Left hindlimb (tissue), 1 donor: ENCODE measurements around the gene DENND2D.
A peak's percentile ranks its signal among the peaks of the same experiment; 100 is the strongest.

ENCODE experiments used
- DNase-seq: peaks from one replicate; pipeline ENCODE4 v3.0.0-alpha.2; 2018

DENND2D gene

DNA sequence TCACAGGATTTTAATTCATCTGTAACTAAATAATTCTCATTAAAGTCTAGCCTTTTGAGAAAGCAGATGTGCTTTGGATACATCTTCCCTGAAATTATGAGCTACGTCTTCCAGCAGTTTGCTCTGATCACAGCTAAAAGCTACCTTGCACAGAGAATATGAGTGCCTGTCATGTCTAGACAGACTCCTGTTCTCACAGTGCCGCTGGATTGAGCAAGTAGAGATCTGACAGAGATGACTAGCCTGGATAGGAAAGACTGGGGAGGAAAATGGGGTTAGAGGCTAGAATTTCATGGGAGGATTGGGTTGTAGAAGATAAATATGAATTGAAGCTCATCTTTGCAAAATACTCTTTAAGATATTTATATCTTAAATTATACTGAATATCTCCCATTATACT, 36.3 kb downstream of the DENND2D start:
- no peak for DNase-seq

- no peak for DNase-seq
Measured at GRCh38 chr1:111163363-111163762, 37.1 kb downstream of the DENND2D start.

DNA sequence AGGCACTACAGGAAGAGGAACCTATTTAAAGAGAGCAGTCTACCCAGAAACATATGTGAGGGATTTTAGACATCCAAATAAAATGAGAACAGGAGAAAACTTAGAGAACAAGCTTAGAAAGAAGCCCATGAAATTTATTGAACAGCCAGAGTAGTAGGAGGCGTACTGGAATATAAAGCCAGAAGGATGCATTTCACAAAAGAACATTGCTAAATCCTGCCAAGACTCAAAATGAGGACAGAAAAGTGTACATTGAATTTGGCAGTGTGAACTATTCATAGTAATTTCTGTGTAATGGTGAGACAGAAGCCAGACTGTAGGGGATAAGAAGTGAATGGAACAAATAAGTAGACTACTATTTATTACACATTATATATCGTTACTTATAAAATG, 38.0 kb downstream of the DENND2D start:
- no peak for DNase-seq

GRCh38 chr1:111161843-111162487, 38.5 kb downstream of the DENND2D start:
- no peak for DNase-seq

- DNase-seq = no peak
Measured at GRCh38 chr1:111157431-111157830, 43.0 kb downstream of the DENND2D start.

DNA sequence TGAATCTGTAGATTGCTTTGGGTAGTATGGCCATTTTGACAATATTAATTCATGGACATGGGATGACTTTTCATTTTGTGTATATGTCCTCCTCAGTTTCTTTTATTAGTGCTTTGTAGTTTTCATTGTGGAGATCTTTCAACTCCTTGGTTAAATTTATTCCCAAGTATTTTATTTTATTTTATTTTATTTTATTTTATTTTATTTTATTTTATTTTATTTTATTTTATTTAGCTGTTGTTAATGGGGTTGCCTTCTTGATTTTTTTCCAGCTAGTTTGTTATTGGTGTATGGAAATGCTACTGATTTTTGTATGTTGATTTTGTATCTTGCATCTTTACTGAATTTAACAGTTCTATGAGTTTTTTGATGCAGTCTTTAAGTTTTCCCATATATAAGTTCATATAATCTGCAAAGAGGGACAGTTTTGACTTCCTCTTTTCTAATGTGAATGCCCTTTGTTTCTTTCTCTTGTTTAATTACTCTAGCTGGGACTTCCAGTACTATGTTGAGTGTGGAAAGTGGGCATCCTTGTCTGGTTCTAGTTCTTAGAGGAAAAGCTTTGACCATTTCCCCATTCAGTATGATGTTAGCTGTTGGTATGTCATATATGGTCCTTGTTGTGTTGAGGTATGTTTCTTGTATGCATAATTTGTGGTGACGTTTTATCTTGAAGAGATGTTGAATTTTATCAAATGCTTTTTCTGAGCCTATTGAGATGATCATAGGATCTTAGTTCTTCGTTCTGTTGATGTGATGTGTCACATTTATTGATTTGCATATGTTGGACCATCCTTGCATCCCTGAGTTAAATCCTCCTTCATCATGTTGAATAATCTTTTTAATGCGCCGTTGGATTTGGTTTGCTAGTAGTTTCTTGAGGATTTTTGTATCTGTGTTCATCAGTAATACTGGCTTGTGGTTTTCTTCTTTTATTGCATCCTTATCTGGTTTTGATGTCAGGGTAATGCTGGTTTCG, 46.1 kb downstream of the DENND2D start:
- no peak for DNase-seq

GRCh38 chr1:111151838-111152237, 48.6 kb downstream of the DENND2D start:
- no peak for DNase-seq

DNA sequence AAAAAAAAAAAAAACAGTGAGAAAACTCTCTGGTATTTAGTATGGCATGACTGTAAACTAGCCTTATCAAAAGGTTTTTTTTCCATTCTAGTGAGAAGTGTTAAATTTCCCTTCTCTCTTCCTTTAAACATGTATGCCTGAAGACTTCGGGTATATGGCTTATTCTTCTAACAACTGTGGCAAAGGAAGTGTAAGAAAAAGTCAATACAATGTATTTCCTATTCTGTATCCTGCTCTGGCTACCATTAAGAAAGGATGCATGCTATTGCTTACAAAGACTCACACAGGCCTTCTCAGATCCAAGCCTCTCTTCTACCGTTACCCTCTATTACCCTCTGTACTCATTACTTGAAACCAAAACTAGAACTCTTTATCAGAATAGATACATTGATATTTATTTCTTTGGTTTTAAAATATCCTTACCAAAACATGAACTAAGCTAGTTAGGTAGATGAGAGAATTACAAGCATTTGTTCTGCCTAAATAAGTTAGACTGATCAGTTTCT, 52.0 kb downstream of the DENND2D start:
- DNase-seq = no peak

DNA sequence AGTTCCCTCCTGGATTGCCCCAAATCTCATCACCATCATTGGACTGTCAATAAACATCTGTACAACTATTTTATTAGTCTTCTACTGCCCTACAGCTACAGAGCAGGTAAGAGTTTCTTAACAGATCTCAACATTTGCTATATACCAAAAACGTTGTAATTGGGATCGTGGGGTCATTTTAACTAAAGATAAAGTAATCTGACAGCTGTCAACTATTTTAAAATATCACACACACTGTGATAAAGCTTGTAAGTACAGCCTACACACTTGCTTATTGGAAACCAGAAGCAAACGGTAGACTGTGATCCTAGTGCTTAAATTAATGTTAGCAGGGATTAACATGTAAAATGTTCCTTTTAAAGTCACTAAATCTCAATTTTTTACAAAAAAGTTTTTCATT, 52.5 kb downstream of the DENND2D start:
- no peak for DNase-seq

GRCh38 chr1:111145963-111146768, 54.3 kb downstream of the DENND2D start:
- DNase-seq = no peak

- no peak for DNase-seq
Measured at GRCh38 chr1:111145542-111145941, 54.9 kb downstream of the DENND2D start.

DNA sequence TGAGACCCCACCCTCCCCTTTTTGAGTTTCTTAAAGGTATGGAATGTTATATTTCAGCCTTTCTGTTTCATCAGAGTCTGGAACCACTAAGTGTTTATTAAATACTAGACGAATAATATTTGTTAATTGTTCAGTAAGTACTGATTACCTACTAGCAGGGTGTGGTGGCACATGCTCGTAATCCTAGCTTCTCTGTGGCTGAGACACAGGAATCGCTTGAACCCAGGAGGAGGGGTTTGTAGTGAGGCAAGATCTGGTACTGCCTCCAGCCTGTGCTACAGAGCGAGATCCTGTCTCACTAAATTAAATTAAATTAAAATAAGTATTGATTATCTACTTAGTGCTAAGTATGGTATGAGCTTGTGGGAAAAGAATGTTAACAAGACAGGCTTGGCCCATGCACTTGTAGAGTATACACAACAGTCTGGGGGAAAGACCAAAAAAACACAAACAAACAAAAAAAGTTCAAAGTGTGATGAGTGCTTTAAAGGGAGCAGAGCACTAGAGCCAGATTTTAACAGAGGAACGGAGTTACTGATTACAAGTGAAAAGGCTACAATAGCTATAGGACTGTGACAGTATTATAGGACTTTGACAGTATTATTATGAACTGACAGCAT, 58.0 kb downstream of the DENND2D start:
- DNase-seq = no peak

GRCh38 chr1:111141245-111142220, 58.9 kb downstream of the DENND2D start:
- DNase-seq = no peak

- no peak for DNase-seq
Measured at GRCh38 chr1:111140680-111140967, 59.8 kb downstream of the DENND2D start.

- DNase-seq = peak; percentile 95
Measured at GRCh38 chr1:111139956-111140679, 60.3 kb downstream of the DENND2D start, which contains the start of the genes CEPT1 and DRAM2. Gene CEPT1 (plus strand): TSS chr1:111140223. CDS start chr1:111147715, 7,492 bp downstream. Gene DRAM2 (minus strand): TSS chr1:111140093. CDS start chr1:111131554, 8,539 bp downstream.

GRCh38 chr1:111139324-111139955, 61.0 kb downstream of the DENND2D start:
- no peak for DNase-seq
